ENCODE results near the gene DNM1L.

The DNM1L gene

DNA sequence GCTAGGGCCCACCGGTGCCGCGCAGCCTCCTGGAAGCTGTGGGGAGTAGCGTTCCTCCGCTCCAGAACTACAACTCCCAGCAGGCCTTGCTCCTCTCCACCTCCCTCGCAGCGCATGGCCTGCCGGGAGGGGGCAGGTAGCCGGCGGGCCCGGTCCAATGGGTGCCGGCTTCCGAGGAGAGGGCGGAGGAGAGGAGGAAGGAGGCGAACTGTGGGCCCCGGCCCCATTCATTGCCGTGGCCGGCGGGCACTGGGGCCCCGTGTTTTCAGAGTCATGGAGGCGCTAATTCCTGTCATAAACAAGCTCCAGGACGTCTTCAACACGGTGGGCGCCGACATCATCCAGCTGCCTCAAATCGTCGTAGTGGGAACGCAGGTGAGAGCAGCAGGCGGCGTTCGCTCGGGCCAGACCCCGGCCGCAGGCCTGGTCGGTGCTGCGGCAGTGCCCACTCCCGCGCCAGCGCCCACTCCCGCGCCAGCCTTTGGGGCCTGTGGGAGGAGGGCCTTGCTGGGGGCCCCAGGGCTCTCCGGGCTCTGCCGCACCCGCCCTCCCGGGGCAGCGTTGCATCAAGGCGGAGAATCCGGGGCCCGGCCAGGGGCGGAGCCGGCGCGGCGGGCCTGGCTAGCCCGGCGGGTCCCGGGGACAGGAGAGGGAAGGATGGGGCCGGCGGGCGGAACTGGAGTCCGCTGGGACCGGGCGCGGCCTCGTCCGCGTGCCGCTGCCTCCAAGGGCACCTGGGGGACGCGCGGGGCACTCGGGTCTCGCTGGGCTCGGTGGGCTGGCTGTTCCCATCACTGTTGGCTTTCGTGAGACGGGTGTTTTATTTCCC lies at the start of gene DNM1L:
TSS of gene DNM1L (plus strand) at position 211 of the 829 bp plus-strand sequence. CDS start at position 274, 63 bp downstream.
- peak; percentile 95 for DNase-seq (ENCODE audit: low spot score)

DNA sequence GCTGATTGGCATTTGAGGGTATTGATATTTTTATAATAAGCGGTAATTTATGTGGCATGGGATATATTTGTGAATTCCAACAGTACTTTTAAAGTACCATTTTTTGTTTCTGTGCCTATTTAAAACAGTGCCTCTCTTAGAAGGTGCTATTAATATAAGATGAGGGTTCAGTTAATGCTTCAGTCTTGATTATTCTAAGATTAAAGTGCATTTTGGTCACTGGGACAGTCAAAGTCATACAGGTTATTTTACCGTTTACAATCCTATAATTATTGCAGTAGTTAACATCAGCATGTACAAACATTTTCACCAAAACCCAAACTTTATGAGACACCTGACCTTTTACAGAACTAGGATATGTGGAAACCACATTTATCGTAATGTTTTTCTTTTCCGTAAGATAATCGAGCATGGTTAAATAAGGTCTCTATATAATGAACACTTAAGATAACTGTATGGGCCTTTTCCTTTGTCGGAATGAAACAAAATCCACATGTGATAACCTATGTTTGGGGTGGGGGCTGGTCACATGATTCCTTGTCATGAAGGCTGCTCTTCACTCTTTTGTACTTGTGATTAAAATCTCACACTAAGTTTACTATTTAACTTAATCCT lies 37.7 kb upstream of the DNM1L start:
- no peak for DNase-seq (ENCODE audit: low spot score)

DNA sequence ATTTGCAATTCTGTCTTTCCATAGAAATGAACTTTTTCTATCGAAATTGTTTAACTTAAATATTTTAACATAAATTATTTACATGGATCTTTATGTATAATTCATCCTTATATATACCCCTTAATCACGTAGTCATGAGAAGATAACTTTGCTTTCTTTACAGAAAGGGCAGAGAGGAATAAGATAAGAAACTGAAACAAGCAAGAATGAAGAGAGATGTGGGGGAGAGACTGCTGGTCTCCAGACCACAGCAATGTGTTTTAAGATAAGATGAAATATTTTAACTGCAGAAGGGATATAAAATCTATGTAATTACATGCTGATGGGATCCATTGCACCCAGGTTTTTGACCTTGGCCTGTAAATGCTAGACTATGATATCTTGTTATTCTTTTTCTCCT lies 34.7 kb upstream of the DNM1L start:
- no peak for DNase-seq (ENCODE audit: low spot score)

DNA sequence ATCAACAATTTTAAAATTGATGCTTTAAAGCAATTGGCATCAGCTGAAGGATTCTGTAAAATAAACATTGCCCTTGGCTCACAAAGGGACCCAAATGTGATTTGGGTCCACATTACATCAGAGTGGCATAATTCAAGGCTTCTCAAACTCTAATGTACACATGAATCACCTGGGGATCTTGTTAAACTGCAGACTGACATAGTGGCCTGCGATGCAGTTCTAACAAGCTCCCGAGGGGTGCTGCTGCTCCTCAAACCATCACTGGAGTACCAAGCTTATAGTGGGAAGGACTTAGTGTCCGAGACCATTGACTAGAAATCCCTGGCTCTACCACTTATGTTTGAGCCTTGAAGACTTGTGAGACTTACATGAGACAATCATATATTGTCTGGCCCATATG lies 31.8 kb upstream of the DNM1L start:
- peak; percentile 25 for DNase-seq (ENCODE audit: low spot score)

DNA sequence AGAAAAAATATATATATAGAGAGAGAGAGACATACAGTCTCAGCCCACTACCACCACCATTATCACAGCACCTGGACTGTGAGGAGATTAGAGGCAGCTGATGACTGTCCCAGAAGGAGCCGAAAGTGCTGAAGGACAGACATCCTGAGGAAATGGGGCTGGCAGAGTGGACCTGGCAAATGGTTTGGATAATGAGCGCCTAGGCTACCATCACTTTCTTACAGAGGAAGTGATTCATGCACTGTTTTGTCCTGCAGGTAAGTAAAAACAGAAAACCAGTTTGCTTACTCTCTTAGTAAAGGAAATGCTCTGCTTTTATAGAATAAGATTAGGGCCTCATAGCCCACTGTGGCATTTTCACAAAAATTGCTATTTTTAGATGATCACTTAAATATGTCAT lies 28.6 kb upstream of the DNM1L start:
- DNase-seq (ENCODE audit: low spot score): no peak

DNA sequence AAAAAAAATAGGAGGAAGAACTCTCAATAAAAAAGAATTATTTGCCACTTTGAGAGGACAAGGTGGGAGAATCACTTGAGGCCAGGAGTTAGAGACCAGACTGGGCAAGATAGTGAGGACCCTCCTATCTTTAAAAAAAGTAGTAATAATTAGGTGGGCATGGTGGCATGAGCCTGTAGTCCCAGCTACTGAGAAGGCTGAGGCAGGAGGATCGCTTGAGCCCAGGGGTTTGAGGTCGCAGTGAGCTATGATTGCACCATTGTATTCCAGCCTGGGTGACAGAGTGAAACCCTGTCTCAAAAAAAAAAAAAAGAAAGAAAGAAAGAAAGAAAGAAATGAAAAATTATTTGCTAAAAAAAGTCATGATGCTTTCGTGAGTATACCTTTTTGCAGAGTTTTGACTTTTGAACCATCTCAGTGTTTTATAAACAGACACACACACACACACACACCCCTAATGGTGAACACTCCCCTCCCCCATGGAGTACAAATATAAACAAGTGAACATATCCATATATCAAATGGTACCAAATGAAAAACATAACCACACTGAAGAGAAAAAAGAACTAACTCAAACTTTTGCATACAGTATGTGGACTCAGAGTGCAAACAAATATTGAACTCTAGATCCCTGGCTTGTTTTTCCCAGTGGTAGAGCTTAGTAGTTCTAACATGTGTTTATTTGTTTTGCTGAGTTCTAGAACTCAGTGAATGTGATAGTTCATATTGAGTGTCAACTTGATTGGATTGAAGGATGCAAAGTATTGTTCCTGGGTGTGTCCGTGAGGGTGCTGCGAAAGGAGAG lies 27.7 kb upstream of the DNM1L start:
- no peak for DNase-seq (ENCODE audit: low spot score)

DNA sequence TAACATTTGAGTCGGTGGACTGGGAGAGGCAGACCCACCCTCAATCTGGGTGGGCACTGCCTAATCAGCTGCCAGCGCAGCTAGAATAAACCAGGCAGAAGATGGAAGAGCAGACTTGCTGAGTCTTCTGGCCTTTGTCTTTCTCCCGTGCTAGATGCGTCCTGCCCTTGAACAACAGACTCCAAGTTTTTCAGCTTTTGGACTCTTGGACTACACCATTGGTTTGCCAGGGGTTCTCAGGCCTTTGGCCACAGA lies 27.2 kb upstream of the DNM1L start:
- DNase-seq (ENCODE audit: low spot score): no peak

DNA sequence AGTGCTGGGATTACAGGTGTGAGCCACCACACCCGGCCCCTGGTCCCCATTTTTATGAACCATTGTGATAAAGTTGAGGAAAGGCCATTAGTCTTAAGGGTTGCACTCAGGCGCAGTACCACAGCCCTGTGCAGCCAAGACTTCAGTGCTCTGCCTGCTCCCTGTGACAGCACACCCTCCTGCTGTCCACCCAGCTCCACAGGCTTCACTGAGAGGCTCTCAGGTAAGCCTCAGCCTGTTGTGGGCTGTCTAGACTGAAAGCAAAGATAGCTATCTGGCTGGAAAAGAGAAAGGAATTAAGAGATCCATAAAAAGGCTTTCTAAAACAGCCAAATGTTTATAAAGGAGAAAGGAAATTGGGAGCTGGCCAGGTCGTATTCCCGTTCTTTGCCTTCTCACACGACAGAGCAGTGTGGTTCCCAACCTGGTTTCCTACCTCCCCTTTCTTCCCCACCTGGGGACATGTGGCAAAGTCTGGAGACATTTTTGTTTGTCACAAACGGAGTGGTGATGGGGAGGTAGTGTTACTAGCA lies 19.1 kb upstream of the DNM1L start:
- no peak for DNase-seq (ENCODE audit: low spot score)

DNA sequence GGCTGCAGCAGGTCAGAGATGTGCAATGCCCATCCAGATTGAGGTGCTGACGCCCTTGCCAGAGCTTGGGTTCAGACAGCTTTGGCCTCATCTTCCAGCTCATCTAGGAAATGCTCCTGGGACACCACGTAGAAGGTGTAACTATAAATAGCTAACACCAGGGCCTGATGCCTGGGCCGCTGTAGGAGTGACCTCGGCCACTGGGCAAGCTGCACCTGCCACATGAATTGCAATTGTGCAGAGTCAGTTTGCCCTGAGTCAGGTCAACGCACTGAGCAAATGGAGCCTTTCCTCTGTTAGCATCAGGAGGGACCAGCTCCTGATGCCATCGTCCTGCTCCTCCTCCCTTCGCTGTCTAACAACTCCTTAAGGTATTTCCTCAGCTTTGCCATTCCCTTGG lies 17.4 kb upstream of the DNM1L start:
- DNase-seq (ENCODE audit: low spot score): no peak

DNA sequence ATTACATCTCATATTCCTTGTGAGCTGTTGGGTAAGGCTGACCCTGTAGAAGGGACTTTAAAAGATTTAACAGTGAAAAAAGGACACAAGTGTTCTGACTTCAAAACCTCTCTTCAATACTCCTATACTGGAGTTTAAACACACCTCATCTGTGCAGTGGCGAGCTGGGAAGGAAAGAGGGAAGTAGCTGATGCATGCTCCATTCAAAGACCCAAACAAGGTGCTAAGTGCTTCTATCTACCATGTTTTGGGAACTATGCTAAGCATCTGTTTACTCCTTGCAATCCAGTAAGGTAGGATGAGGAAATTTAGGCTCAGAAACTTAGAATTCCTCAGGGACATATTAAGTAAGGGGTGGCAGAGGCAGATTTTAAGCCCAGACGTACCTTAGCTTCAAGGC lies 16.4 kb upstream of the DNM1L start:
- DNase-seq (ENCODE audit: low spot score): no peak

DNA sequence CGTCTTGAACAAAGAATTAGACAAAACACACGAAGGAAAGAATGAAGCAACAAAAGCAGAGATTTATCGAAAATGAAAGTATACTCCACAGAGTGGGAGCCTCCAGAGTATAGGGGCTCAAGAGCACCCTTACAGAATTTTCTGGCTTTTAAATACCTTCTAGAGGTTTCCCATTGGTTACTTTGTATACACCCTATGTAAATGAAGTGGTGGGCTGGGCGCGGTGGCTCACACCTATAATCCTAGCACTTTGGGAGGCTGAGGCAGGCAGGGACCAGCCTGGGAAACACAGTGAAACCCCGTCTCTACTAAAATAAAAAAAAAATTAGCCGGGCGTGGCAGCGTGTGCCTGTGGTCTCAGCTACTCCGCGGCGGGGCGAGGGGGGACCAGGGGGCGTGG lies 13.1 kb upstream of the DNM1L start:
- no peak for DNase-seq (ENCODE audit: low spot score)

DNA sequence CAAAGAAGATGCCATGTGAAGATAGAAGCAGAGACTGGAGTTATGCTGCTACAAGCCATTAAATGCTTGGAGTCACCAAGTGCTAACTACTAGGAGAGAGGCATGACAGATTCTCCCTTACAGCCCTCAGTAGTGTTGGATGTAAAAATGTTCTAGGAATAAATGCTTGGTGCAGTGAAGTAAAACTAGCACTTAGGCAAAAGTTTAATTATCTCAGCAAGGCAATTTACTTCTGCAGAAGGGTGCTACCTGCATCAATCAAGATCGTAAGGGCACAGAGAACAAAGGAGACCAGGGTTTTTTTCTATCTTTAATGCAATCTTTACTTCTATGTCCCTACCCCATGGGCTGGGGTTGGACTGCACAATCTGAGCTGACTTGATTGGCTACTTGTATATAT lies 9.5 kb upstream of the DNM1L start:
- DNase-seq (ENCODE audit: low spot score): no peak

DNA sequence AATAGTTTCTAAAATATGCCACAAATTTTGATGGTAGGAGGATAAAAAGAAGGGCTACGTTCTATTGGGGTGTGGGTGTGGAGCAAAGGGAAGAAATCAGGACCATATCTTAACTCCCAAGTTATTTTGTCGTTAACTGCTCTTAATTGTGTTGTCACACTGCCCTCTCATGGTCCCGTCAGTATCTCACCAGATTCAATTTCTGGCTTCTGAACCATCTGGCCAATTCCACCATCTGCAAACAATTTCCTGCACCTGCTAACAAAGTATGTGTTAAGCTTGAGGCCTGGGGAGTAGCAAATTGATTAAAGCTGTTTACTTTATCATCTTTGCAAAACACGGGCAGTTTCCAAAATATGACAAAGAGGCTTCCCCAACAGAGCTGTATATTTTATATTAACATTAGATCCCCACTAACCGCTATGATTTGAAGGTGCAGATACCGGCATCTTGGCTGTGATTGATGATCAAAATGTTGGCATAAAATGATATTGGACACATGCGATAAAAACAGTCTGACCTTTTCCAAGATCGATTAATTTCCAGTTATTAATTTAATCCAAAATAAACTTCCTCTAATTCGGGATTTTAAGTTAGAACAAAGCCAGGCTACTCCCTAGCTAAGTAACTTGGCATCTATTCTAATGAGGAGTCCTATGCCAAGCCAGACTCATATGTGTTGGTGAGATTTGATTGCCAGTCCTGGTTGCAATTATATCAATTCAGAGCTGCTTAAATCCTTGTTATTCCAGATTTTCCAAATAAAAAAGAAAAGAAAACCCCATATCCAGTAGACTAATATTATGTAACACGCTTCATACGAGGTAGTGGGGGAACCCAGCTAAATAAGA lies 6.9 kb upstream of the DNM1L start:
- DNase-seq (ENCODE audit: low spot score): peak; percentile 65

DNA sequence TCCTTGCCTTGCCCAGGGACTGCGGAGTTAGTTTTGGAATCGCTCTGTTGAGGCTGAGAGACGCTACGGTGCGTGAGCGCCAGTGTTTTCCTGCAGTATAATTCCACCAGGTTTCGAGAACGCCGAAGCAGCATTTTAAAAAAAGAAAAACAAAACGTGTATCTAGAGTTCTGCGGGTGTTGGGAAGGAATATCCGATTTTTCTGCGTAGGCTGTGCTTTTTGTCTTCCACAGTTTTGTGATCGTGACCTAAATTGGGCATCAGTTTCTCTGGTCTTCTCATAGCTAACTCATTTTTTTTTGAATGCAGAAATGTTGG lies 778 bp downstream of the DNM1L start:
- no peak for DNase-seq (ENCODE audit: low spot score)

DNA sequence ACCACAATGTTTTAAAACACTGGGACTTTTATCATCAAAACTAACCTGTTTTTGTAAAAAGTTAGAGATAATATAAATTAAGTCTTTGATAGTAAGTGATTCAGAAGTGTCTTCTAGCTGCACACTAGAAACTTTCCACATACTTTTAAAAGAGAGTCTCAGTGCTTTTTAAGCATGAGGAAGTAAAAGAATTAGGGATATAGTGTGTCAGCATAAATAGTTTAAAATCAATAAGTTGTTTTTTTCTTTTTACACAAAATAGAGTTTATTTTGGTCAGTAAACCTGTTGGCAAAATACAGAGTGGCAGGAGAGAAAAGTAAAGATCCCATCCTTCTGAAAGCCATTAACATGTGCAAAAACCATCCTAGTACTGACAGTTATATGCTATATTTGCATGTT lies 1.7 kb downstream of the DNM1L start:
- no peak for DNase-seq (ENCODE audit: low spot score)

DNA sequence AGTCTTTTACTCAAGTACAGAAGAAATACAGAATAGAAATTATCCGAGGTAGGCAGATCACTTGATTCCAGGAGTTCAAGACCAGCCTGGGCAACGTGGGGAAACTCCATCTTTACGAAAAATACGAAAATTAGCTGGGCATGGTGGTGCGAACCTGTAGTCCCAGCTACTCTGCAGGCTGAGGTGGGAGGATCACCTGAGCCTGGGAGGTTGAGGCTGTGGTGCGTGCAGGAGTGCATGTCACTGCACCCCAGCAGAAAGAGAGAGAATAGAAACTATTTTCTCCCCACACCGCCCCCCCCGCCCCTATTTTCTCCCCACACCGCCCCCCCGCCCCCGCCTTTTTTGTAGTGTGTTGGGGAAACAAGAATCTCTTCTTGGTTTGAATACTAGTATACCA lies 2.2 kb downstream of the DNM1L start:
- no peak for DNase-seq (ENCODE audit: low spot score)

DNA sequence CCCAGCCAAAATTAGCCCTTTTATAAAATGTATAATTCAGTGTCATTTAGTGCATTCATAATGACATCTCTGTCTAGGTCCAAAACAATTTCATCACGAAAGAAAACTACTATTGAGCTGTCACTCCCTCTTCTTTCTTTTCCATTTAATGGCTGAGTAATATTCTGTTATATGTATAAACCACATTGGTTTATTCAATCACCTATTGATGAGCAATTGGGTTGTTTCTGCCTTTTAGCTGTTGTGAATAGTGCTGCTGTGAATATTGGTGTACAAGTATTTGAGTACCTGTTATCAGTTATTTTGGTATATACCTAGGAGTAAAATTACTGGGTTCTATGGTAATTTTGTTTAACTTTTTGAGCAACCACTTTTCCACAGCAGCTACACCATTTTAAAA lies 7.2 kb downstream of the DNM1L start:
- DNase-seq (ENCODE audit: low spot score): no peak

DNA sequence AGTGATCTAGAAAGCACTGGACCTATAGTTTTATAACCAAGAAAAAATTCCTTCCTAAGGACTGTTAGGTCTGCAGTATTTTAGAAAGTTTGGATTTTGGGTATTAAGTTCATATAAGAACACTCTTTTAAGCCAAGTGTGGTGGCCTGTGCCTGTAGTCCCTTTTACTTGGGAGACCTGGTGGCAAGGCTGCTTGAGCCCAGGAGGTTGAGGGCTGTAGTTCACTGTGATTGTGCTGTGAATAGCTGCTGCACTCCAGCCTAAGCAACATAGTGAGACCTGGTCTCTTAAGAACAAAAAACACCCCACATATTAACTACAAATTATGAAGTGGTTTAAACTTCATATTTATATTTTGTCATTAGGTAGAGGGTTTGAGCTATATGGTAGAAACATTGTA lies 9.7 kb downstream of the DNM1L start:
- no peak for DNase-seq (ENCODE audit: low spot score)

DNA sequence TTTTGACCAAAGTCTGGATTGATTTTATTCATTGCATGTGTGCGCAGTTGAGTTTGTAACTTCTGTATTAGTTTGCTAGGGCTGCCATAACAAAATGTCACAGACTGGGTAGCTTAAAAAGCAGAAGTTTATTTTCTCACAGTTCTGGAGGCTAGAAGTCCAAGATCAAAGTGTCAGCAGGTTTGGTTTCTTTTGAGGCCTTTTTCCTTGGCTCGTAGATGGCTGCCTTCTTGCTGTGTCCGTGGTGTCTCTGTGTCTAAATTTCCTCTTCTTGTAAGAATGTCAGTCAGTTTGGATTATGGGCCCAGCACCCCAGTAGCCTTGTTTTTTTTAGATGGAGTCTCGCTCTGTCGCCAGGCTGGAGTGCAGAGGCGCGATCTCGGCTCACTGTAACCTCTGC lies 11.8 kb downstream of the DNM1L start:
- DNase-seq (ENCODE audit: low spot score): no peak

DNA sequence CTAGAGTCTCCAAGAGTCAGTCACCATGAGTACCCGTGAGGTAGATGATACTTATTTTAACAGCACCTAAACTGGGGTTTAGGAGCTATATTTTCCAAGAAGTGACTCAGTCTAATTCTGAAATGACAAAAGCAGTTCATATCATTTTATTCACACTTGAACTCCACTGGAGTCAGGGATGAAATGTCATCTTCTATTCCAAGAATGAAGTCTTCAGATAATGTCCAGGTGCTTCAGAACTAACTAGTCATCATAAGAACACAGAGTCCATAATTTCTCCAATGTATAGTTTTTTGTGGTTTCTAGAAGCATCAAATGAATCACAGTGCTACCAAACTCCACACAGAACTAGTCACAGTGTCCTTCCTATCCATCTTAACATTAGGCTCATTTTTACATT lies 13.3 kb downstream of the DNM1L start:
- no peak for DNase-seq (ENCODE audit: low spot score)

DNA sequence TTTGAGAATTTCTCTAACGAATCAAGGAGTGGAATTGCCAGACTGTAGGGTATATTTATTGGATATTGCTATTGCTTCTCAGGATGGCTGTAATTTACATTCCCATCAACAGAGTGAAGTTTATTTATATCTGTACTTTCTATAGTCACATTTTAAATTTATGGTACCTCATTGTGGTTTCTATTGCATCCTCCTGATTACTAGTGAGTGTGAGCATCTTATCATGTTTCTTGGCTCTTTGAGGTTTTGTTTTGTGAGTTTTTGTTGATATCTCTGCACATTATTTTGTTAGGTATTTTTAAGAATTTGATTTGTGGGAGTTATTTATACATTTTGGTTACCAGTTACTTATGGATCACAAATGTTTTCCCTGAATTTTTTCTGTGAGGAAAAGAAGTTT lies 13.9 kb downstream of the DNM1L start:
- no peak for DNase-seq (ENCODE audit: low spot score)

DNA sequence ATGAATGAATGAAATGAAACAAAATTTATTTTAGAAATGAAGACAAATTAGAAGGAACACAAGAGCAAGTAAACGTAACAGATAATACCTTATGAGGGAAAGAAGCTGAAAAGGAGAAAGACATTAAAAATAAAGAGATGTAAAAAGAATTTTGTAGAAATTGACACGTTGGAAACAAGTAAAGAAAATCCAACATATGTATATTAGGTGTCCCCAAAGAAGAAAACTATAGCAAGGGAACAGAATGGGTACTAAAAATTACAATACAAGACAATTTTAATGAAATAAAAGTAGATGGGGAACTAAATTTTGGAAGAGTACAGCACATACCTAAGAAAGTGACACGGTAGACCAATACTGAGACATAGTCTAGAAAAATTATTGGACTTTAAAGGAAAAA lies 16.7 kb downstream of the DNM1L start:
- no peak for DNase-seq (ENCODE audit: low spot score)
